NCI-H1092 (cell line): ENCODE results near the gene TCF19.
A peak's percentile ranks its signal among the peaks of the same experiment; 100 is the strongest.

Source experiments
- DNase-seq: peaks from one replicate; lab custom pipeline; 2025; lab: John Stamatoyannopoulos, UW

The TCF19 gene, protein sequence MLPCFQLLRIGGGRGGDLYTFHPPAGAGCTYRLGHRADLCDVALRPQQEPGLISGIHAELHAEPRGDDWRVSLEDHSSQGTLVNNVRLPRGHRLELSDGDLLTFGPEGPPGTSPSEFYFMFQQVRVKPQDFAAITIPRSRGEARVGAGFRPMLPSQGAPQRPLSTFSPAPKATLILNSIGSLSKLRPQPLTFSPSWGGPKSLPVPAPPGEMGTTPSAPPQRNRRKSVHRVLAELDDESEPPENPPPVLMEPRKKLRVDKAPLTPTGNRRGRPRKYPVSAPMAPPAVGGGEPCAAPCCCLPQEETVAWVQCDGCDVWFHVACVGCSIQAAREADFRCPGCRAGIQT

GRCh38 chr6:31158140-31158862 is at the start of gene TCF19:
TCF19 (plus strand) TSS chr6:31158589; CDS start chr6:31159470, 881 bp downstream.
- DNase-seq = peak; percentile 95

- DNase-seq = no peak
Observed at GRCh38 chr6:31110825-31111582, 47.4 kb upstream of the TCF19 start.

DNA sequence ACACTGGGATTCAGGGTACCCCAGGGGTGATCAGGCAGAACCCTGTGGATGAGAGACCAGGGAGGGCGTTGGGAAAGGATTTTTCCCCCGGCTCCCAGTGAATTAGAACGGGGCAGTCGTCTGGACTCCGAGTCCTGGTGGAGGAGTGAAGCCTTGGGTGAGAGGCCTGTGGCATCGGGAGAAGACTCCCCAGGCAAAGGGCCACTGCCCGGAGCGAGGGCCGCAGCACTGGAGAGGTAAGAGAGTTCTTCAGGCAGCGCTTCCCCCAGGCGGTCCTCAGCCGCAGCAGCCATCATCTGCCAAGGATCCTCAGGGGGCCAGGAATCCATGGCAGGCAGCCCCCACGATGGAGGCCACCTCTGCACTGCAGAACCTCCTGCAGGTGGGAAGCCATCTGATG is 46.7 kb upstream of the TCF19 start:
- no peak for DNase-seq

GRCh38 chr6:31112478-31112877 is 45.9 kb upstream of the TCF19 start, which contains the start of gene C6orf15:
C6orf15 (minus strand) TSS chr6:31112575; CDS start chr6:31112555, 20 bp downstream.
- DNase-seq = no peak

DNA sequence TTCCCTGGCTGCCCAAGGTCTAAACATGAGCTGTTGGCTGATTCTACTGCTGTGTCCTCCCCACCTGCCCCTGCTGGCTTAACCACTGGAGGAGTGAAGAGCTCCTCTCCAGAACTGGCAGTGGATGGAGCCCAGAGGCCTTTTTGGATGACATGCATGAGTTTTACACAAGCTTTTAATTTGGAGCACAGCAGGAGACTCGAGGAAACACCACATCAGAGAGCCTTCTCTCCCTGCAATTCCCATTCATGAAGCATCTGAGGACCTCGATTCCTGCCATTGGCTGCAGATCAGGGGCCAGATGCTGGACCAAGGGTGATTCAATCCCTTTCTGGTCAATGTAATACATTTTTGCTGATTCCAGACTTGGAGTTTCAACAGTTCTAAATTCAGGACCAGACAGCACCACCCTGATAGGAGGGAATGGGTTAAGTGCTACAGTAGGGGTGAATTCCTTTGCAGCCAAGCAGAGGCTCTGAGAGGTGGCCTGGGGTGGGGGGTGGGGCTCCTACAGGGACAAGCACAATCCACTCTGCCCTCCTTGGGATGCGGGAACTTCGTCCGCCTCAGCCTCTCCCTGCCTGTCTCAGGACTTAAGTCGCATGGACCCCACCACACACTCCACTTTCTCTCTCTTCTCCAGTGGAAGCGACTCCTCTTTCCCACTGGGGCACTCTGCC is 44.4 kb upstream of the TCF19 start:
- no peak for DNase-seq

- no peak for DNase-seq
Observed at GRCh38 chr6:31114541-31114878, 43.9 kb upstream of the TCF19 start, which contains the start of gene PSORS1C1. PSORS1C1 (plus strand) TSS chr6:31114800; CDS start chr6:31129633, 14,833 bp downstream.

DNA sequence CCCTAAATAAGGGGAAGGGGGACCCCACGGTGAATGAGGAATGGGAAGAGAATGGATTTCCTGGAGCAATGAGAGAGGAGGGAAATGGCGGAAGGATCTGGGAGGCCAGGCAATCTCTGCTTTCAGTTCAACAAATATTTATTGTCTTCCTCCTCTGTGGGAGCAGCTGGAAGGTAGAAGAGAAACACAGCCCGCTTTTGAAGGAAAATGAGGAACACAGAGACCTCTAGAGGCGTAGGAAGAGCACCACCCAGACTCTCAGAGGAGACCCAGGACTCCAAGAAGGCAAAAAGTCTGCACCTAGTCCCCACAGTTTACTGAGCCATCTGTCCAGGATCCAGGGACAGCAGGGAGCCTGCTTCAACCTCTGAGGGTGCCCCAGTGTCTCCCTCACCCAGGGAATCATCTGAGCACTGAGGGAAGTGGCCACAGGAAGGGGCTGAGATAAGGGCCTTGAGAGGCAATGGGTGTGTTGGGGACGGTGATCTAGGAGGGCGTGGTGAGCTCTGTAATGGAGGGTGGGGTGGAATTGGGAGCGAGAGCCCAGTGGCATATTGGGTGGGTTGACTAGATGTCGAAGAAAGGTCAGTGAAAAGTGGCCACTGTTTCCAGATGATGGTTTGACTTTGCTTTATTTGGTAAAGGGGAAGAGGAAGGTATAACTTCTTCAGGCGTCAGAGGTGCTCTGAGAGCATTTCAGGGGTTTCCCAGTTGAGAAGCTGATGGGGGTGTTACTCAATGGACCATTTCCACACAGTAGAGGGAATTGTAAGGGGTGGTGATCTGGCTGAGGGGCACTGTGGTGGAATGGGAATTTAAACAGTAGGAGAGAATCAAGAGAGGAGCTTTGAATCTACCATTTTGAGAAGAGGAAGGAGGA is 43.2 kb upstream of the TCF19 start:
- DNase-seq = no peak

DNA sequence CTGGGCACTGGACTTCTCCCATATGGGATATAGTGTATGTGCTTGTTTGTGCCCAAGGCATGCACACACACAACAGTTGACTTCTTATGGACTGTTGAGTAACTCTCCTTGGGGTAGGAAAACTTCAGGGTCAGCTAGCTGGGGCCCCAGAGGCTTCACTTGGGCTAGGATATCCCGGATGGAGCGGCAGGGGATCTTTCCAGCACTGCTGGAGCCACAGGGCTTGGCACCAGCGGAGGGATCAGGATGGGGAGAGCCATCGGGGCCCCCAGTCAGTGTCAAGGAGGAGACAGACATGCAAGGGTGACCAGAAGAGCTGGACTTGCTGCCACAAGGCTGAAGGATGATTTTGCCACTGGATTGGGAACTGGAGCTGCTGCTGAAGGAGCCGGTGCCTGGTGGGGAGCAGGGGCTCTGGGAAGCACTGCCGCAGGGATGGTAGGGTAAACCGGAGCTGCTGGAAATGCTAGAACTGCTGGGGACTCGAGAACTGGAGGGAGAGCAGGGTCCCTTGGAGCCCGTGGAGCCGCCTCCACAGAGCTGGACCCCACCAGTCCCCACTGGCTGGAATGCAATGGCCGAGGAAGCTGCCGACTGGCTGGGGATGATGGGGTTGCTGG is 42.3 kb upstream of the TCF19 start:
- DNase-seq = no peak

DNA sequence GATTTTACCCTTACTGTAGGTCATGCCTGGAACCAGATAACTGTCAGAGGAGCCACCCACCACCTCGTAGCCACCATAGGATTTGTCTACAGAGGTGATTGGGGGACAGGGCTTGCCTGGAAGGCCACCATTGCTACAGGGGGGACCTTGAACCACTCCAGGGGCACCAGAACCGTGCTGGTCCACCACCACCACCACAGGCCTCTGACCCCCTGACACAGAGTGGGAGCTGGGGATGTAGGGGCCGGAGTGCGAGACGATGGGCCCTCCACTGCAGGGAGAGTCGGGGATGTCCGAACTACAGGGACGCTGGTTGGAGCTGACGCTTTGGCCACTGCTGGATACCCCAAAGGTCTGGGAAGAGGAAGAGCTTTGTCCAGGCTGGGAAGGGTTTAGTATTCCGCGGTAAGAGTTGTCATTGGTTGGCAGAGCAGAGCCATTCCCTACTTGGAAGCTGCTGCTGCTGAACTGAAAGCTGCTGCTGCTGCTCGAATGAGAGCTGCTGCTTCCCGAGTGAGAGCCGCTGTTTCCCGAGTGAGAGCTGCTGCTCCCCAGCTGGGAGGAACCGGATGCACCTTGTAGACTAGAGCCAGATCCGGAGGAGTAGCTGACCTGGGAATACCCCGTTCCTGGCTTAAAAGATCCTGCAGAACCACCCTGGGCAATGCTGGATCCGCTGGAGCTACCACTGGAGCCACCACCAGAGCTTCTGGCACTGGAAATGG is 41.6 kb upstream of the TCF19 start:
- no peak for DNase-seq

DNA sequence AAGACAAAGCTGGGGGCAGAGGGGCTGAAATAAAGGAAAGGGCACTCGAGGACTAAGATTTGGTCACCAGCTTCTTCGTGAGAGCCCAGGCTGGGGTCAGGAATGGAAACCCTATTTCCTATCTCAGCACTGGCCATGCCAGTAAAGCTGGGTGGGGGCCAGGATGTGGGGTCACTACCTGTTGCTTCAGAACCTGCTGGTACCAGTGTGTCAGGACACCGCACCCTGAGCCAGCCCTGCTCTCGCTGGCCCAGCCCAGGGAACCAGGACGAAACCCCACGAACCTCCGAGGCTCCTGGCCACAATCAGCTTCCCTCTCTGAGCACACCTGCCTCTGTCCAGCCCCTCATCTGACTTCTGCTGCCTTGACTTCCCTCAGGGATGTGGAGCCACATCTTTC is 40.2 kb upstream of the TCF19 start:
- DNase-seq = no peak

GRCh38 chr6:31120151-31120915 is 38.1 kb upstream of the TCF19 start, which contains the start of gene CDSN:
CDSN (minus strand) TSS chr6:31120446; CDS start chr6:31120419, 27 bp downstream.
- no peak for DNase-seq

DNA sequence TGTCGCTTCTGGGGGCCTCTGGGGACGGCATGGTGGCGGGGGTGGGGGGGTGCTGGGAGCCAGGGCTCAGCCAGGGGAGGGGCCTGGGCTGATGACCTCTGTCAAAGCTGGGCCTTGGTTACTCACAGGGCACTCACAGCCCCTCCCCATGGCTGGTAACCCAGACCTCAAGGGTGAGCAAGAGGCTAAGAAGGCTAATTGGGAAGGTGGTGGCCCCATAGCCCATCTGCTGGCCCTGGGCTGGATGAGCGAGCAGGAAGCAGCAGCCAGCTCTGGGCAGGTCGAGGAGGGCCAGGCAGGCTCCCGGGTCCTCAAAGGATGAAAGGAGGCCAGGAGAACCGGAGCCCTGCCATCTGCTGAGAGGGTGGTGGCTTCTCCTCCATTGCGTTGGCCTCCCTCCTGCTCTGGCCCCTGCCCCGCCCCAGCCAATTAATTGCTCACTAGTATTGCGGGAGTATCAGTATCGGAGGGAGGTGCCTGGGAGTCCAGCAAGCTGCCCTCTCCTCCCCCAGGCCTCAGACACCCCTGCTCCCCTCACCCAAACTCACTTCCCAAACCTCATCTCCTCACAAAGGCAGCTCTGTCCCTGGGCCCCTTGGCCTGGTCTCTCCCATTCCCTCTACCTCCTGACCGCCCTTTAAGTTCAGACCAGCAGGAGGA is 37.1 kb upstream of the TCF19 start:
- DNase-seq = no peak

- no peak for DNase-seq
Observed at GRCh38 chr6:31122791-31123706, 35.3 kb upstream of the TCF19 start.

DNA sequence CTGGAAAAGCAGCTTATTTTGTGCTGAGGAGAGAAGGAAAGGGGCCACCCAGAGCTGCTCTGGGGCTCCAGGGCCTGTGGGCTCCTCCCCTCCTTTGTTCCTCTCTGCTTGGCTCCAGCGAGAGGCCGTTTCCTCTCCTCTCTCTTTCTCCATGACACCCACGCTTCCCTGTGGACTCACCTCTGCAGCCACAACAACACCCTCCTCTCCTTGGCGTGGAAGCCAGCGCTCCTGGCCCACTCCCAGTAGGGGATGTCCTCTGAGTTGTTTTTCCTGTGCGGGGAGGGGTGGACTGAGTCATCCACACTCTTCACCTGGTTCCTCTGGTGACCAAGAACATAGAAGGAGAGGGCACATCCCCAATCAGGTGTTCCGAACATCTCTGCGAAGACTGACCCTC is 33.2 kb upstream of the TCF19 start:
- DNase-seq = no peak

DNA sequence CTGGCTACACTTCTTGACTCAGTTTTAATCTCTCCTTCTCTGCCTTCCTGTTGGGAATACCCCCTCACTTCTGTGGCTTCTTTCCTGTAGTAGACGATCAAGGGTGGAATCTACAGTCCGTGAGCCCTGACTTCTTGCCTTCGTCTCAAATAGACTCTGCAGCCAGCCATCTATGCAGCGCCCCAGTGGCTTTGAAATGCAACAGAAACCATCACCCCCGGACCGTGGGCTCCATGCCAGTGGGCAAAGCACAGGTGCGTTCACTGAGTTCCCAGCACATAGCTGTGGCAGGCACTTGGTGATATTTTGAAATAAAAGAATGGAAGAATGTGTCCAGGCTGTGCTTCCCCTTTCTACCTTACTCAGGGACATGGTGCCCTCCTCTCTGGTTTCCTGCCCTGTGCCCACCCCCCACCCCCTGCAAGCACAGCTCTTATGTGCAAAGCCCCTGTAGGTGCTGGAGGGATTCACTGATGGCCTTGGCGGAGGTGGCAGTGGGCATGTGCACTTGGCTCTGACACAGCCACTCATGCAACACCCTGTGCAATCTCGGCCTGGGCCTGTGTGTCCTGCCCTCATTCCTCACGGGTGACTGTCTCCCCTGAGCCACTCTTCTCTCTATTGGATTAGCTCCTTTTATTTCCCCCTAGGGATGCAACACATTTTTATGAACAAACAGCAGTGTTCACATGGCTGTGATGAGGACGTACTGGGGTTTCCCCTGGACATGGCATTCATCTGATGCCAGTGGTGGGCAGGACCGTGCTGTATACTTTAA is 32.6 kb upstream of the TCF19 start:
- no peak for DNase-seq

- no peak for DNase-seq
Observed at GRCh38 chr6:31126396-31127175, 31.8 kb upstream of the TCF19 start.
